CD4-positive, alpha-beta T cell treated with Interleukin-21 for 1 hour (primary cell): ENCODE data around the gene DCAF8.
A peak's percentile ranks its signal among the peaks of the same experiment; 100 is the strongest.
"Not testable (repeated sequence)": the region's sequence is repeated elsewhere in the genome, so short reads cannot be mapped to it uniquely, and the experiment has no call there.

Source experiments
- DNase-seq: peaks from one replicate; pipeline ENCODE4 v3.0.0-alpha.2; 2020

Gene DCAF8

DNA sequence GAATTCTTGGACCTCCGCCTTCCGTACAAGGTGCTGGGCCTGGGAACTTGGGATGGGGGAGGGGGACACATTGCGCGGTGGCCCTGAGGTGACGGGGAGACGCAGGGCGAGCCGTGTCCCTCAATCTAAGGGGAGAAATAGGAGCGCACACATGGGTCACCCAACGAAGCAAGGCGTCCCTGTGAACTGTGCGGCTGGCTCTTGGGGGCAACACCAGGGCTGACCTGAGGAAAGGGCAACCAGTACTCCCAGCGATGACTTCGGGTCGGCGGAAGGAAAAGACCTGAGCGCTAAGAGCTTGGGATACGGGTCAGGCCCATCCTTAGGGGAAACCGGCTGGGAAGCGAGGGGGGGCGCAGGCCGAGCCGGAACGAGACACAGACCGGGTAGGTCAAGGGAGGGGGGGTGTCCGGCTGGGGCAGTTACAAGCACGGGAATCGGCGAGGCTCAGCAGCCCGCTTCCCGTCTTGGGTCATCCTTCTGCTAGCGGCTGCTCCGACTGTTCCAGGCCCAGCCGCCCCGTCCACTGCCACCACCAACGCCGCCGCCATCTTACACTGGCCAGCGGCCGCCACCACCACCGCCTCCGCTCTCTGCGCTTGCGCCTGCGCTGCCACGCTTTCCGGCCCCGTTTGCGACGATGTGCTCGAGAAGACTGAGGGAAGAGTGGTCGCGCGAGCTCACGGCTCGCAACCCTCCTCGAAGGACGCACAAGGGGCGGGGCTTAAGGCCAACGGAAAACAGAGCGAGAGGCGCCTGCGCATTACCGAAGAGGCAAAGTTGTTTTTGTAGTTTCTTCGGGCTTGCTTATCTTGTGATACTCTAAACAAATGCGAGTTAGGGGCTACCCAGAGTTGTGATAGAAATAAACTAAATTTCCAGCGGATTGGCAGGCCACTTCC, at the start of gene DCAF8:
Gene DCAF8 (minus strand): TSS at position 657 of the 902 bp plus-strand sequence. CDS start 18,541 bp downstream, outside the sequence.
- peak; percentile 99 for DNase-seq

DNA sequence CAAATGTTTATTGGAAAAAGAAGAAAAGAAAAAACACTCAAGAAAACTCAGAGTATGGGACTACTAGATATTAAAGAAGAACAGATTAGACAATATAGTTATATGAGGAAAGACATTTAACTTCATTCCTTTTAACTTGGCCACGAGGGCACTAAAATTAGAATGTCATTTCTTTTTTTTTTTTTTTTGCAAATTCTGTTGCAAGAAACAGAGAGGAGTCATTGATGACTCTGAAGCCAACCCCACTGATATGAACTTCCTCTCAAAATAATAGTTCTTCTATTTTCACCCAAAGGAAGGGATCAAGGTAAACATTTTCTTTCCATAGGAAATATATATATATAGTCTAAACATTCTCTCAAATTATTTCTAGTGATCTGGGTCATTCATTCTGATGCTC, 47.2 kb upstream of the DCAF8 start:
- DNase-seq, result no peak

DNA sequence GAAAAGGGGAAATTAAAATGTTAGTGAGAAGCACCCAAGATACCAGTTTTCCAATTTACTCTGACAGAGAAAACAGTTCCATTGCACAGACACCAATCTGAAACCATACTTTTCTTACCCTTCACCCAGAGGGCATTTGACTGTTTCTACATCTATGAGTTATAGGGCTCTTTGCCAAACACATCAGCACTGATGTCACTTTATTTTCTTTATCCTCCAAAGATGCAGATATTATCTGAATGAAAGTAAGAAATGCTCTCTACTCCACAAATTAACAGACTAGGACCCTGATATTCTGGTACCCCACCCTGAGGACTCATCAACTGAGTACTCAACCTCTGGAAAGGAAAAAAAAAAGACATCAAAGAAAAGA, 46.8 kb upstream of the DCAF8 start:
- DNase-seq, result no peak

DNA sequence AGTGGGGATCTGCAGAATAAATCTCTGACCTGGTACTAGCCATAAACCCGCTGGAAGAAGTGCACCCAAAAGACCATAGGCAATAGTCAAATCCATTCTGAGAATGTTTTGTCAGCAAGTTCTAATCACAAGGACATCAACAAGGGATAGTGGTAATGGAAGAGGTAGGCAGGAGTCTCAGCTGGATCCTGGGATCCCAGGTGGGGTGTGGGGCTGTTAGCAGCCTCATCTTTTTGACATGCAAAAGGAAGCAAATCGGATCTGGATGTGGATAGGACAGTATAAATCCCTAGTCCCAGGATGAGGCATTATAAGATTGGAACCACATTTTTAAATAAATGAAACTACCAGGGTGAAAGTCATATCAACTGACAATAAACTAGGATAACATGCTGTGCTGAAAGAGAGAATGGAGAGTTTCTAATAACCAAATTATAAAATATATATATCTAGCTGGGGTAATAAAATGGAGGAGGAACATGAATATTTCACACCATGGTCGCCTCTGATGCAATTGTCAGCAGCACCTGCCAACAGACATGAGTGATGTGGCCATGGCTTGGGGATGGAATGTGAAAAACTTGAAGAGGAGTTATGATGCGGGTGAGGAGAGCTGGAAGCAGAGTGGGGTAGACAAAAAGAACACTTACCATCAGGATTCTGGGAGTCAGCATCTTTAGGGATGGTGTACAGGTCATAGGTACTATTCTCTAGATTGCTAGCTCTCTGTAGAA, 46.3 kb upstream of the DCAF8 start:
- no peak for DNase-seq

DNA sequence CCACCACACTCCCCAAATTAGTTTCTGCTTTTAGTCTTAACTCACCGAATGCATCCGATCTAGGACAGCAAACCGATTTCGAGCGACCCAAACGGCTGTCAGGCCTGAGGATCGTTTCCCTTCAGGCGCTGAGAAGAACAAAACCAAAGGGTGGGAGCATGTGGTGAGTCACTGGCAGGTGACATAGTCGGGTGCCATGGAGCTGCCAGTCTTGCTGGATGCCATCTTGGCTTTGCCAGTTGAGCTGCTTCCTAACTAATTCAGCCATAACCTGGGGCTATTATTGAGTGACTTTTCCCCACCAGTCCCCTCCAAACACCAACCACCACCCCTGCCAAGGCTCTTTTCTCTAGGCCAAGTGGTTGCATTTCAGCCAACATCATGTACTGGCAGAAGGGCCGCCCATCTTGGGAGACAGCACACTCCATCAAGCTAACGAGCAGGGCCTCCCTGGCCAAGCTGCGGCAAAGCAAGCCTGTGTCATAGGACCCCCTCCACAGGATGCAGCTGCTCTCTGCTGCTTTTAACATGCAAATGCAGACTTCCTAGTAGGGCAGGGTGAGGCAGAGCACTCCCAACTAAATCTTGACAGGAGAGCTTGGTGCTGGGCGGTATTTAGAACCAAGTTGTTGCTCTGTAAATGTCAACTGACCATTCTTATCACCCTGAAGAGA, 44.9 kb upstream of the DCAF8 start:
- no peak for DNase-seq

DNA sequence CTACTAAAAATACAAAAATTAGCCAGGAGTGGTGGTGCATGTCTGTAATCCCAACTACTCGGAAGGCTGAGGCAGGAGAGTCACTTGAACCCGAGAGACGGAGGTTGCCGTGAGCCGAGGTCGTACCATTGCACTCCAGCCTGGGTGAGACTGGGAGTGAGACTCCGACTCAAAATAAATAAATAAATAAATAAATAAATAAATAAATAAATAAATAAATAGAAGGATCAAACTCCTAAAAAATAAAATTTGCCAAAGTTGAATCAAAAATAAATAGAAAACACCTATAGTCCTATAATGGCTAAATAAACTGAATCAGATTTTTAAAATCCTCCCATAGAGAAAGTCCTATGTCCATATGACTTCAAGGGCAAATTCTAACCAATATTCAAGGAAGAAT, 37.8 kb upstream of the DCAF8 start:
- no peak for DNase-seq

DNA sequence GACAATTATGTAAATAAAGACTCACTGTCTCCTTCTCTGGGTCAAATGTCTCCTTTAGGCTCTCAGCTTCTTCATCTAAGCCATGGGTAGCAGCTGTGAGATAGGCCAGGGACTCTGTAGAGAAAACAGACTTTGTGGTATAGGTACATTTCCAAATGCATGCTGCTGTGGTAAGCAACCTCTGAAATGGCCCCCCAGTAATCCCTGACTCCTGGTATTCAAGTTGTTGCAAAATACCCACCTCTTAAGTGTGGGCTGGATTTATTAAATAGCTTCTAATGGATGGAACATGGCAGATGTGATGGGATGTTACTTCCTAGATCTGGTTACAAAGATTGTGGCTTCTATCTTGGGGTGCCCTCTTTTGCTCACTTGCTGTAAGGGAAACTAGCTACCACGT, 33.7 kb upstream of the DCAF8 start:
- no peak for DNase-seq

DNA sequence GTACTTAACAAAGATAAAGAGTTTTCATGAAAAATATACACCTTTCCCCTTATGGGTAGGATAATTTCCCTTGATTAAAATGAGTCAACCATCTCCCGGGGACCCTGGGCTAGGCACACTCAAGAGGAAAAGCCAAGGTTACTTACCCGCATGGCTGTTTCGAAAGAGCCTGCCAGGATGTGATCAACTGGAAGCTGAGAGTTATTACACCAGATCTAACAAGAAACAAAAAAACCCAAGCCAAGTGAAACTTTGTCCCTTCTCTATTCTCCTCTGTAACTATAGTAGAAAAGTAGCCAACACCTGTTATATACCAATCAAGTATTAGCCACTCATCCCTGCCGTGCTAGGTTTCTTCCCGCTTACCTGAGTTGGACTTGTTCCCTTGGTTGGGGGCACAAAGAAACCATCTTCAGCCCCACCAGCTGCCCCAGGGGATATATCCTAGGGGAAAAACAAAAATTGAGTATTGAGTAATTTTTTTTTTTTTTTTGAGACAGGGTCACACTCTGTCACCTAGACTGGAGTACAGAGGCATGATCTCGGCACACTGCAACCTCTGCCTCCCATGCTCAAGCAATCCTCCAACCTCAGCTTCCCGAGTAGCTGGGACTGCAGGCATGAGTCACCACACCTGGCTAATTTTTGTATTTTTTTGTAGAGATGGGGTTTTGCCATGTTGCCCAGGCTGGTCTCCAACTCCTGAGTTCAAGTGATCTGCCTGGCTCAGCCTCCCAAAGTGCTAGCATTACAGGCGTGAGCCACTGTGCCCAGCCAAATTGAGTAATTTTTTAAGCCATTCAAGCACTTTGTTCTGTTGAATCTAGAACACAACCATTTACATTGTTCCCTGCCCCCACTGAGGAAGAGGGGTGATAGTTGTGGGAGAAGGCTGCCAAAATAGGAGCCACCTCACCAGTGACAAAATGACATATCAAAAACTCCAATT, 30.9 kb upstream of the DCAF8 start:
- DNase-seq, result no peak

DNA sequence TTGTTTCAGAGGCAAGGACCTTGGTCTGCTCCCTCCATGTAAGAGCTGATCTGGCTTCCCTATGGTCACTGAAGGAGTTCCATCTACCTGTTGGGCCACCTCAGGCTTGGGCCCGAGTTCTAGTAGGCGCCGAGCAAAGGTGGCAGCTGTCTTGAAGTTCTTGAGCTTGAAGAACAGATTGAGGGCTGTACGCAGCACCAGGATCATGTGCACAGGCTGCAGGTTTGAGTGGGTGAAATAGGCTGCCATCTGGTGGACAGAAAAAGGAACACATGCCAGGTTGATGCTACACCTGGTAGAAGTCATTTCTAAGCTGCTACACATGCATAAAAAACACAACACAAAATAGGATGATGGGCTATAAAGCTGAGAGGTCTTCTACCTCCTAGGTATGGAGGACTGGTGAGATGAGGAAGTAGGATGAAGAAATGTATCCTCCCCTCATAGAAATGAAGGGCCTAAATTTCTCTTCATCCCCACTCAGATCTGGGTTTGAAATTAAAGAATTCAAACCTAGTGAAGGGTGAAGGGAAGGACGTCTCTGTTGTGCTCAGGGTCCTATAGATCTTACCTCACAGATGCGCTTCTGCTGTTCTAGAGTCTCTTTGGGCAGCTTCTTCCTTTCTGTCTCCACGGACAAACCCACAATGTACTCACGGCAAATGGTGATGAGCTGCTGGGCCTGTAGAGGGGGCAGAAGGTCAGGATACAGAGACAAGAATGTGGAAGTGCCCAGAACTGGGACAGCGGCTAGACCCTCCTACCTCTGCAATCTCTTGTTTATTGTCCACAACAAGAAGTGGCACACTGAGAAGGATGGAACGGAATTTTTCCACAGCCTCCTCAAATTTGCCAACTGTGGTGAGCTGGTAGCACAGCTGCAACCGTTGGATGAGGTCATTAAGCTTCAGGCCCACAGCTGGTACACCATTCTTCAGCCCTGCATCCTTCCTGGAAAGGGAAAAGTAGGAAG, 29.2 kb upstream of the DCAF8 start:
- peak; percentile 81 for DNase-seq

DNA sequence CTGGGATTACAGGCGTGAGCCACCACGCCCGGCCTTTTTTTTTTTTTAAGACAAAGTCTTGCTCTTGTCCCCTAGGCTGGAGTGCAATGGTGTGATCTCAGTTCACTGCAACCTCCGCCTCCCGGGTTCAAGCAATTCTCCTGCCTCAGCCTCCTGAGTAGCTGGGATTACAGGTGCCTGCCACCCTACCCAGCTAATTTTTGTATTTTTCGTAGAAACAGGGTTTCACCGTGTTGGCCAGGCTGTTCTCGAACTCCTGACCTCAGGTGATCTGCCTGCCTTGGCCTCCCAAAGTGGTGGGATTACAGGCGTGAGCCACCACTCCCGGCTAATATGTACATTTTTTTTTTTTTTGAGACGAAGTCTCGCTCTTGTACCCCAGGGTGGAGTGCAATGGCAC, 25.4 kb upstream of the DCAF8 start:
- not testable (repeated sequence) for DNase-seq

DNA sequence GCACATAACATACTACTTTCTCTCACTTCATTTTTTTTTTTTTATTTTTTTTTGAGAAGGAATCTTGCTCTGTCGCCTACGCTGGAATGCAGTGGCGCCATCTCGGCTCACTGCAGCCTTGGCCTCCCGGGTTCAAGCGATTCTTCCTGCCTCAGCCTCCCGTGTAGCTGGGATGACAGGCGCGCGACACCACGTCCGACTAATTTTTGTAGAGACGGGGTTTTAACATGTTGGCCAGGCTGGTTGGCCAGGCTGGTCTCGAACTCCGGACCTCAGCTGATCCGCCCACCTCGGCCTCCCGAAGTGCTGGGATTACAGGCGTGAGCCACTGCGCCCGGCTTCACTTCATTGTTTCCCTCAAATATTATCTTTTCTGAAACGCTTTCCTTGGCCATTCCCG, 23.2 kb upstream of the DCAF8 start:
- DNase-seq, result no peak

DNA sequence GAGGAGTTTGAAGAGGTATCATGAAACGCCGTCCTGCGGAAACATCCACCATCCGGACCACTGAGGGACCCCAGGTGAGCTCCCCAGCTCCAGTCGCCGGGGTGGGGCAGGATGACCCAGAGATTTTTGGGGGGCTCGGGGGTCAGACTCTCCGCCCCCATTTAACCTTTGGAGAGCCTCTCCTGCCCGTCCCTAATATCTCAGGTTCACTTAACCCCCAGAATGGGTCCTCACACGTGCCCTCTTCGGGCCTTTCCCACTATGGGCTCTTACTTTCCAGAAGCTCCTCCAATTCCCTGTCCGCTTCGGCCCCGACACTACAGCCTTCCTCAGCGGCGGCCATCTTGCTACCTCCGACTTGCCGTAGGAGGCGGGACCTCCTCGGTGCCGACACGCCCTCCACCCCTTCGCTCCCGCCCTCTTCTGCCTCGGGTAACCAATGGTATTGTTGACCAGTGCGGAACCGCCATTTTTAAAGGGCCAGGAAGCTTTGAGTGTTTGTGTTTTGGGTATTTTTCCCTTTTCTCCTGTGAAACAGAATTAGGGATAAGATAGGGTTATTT, 22.5 kb upstream of the DCAF8 start, which contains the start of gene PEX19:
Gene PEX19 (minus strand): TSS at position 352 of the 563 bp plus-strand sequence. CDS start 9 bp downstream, at position 343.
- peak; percentile 94 for DNase-seq

DNA sequence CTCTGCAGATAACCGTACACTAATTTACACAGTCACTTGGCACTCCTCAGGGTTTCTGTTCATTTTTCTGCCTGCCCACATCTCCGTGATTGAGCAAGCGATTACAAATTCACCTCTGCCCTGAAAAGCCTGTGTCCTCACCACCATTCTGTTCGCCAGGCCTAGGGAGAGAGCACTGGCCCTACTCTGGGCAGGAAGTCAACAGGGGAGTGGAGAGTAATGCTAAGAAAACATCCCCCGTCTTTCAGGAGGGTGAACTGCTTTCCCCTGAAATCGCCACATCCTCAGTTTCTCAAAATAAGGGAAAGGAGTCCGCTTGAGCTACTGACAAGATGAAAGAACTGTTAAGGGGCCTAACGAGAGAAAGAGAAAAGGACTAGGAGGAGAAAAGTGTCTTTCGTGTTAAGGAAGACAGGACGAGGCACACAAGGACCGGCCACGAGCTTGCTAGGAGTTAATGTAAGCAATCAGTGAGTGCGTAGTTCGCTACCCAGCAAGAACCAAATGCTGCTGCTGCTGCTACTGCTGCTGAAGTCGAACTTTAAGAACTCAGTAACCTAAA, 22.0 kb upstream of the DCAF8 start:
- no peak for DNase-seq

DNA sequence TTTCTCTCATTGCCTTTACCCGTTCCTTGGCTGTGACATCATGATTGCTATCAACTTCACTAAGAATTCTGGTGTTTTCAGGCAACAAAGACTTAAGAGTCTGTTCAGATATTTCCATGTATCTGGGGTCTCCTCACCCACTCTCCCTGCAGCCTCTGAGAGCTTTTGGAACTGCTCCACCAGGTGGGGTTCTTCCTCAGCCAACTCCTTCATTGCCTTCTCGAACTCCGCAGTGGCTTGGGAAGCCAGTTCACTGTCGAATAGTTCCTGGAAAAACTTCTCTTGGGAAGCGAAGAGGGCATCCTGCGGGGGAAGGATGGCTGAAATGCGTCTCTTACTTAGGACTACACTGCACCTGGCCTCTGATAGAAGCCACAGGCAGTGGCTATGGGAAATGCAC, 20.5 kb upstream of the DCAF8 start:
- no peak for DNase-seq

DNA sequence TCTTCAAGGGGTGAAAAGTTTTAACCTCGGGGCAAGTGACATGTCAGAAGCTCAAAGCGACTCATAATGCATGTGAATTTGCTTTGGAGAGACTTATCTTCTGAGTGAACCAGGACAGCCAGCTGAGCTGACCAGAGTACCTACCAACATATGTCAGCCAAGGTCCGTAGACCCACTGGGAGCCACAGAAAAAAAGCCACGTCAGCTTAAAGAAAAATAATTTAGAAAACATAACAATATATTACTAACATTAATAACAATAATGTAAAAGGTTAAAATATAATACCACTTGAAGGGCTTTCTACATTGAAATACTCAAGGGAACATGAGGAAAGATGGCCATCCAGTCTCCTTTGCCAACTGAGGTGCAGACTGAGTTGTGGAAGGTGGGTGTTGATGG, 15.6 kb upstream of the DCAF8 start:
- no peak for DNase-seq

DNA sequence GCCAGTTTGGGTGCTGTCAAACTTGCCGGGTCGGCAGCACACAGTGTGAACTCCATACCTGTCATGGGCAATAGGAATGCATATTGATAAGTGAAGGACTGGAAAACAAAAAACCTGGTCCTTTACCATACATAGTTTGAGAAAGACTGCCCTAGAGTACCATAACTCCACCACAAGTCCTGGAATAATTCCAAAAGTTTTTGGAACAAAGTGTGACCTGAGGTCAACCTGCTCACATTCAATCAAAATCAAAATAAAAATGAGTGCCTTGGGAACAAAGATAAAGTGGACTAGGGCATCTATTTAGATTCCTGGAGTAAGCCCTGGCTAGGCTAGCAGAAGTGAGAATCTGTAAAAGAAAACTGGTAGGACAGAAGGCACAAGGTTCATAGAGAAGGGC, 15.0 kb upstream of the DCAF8 start:
- DNase-seq, result no peak

DNA sequence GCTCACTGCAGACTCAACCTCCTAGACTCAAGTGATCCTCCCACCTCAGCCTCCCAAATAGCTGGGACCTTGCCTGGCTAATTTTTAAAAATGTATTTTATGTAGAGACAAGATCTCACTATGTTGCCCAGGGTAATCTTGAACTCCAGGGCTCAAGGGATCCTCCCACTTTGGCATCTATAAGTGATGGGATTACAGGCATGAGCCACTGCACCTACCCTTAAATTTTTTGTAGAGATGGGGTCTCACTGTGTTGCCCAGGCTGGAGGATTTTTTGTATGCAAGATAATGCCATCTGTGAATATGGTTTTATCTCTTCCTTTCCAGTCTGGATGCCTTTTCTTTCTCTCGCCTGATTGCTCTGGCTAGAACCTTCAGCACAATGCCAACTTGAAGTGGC, 8.7 kb upstream of the DCAF8 start:
- DNase-seq, result no peak

DNA sequence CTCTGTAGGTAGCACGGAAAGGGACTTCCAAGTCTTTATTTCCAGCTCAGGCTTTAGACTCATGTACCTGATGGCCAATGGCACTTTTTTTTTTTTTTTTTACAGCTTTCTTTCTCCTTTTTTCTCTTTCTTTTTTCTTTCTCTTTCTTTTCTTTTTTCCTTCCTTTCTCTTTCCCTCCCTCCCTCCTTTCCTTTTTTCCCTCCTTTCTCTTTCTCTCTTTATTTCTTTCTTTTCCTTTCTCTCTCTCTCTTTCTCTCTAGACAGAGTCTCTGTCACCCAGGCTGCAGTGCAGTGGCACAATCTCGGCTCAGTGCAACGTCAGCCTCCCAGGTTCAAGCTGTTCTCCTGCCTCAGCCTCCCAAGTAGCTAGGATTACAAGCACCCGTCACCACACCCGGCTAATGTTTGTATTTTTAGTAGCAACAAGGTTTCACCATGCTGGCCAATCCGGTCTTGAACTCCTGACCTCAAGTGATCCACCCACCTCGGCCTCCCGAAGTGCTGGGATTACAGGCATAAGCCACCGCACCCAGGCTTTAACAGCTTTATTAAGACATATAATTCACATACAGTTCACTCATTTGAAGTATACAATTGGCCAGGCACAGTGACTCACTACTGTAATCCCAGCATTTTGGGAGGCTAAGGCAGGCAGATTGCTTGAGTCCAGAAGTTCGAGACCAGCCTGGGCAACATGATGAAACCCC, 5.1 kb upstream of the DCAF8 start:
- no peak for DNase-seq

DNA sequence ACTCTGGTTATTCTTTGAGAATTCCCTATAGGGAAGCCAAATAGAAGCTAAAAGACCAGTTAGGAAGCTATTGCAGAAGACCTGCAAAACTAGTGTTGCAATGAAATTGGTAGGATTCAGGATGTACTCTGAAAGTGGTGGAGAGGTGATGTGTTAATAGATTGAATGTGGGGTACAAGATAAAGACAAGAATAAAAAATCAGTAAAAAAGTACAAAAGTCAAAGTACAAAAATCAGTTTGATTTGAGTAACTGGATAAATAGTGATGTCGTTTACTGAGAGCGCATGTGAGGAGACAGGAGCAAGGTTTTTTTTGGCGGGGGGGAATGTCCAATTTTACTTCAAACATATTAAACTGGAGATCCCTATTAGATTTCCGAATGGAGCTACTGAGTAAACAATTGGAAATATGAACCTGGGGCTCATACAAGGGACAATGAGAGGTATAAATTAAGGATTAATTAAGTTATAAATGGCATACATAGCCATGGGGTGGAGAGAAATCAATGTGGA, 2.5 kb upstream of the DCAF8 start:
- DNase-seq, result no peak

DNA sequence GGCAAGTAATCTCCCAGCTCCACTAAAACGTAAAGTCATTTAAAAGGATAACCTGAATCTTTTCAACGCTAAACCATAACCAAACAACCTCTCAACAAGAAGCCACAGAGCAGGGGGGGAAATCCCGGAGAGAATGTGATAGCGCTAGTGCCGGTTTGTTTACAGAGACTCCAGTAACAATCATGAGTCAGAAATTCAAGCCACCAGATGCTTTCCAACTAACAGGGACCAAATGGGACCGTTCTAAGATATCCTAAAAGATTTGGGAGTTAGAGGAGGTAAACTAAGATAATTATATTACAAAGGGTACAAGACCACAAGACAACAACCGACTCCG, 825 bp downstream of the DCAF8 start:
- DNase-seq, result peak; percentile 87
